Calu3 (cell line): Measurements from ENCODE around the gene OSBP2. TPM values are rescaled to one million over a fixed set of nuclear protein-coding genes. Genes with fewer than 3 reads are reported as not detected.

ENCODE experiments used
- Bru-seq: library from RNA; stranded (reverse); fragments of 400-500 nt; gene quantifications from one replicate; lab custom pipeline; 2021; lab: Mats Ljungman, UMichigan
- BruChase-seq, 2 experiments: library from RNA; stranded (reverse); fragments of 400-500 nt; gene quantifications; one replicate each; lab custom pipeline; 2021; lab: Mats Ljungman, UMichigan
- BruUV-seq: library from RNA; stranded (reverse); fragments of 400-500 nt; replicated peaks from 2 replicates; lab custom pipeline; 2021; lab: Mats Ljungman, UMichigan
- CTCF ChIA-PET: fragments of 300-600 bp; sonication (Branson Sonifier 250); formaldehyde crosslinking; loops from one replicate; lab custom pipeline; 2022; ENCODE audit warnings: antibody characterized with exemption; lab: Charles Lee
- DNase-seq: peaks from one replicate; pipeline ENCODE4 v3.0.0; 2022
- H3K27ac Mint-ChIP-seq: one replicate; pipeline ENCODE4 v1.8.0; 2022; ENCODE audit warnings: mixed read lengths; ENCODE audit not compliant: unreplicated experiment
- H3K27me3 Mint-ChIP-seq: one replicate; pipeline ENCODE4 v1.8.0; 2022; ENCODE audit warnings: mixed read lengths; ENCODE audit not compliant: unreplicated experiment
- H3K36me3 Mint-ChIP-seq: one replicate; pipeline ENCODE4 v1.8.0; 2022; ENCODE audit warnings: mild to moderate bottlenecking, moderate library complexity, mixed read lengths; ENCODE audit not compliant: insufficient read depth, unreplicated experiment
- H3K4me1 Mint-ChIP-seq: one replicate; pipeline ENCODE4 v1.8.0; 2022; ENCODE audit warnings: mild to moderate bottlenecking, low read depth, mixed read lengths; ENCODE audit not compliant: unreplicated experiment
- H3K4me3 Mint-ChIP-seq: one replicate; pipeline ENCODE4 v1.8.0; 2022; ENCODE audit warnings: mild to moderate bottlenecking, low read depth, moderate library complexity, mixed read lengths; ENCODE audit not compliant: unreplicated experiment
- H3K9me3 Mint-ChIP-seq: one replicate; pipeline ENCODE4 v1.8.0; 2022; ENCODE audit warnings: low read depth, mixed read lengths; ENCODE audit not compliant: unreplicated experiment
- CTCF ChIP-seq: fragments of 200-600 bp; IDR thresholded peaks from one replicate; pipeline ENCODE4 v1.8.0; 2022; ENCODE audit warnings: antibody characterized with exemption; ENCODE audit not compliant: unreplicated experiment
- intact Hi-C: fragments of 100-400 bp; cut with micrococcal nuclease; formaldehyde crosslinking; loops from one replicate; pipeline ENCODE4 v1.10.0; 2022; ENCODE audit not compliant: unreplicated experiment
- long read RNA-seq: library from polyadenylated mRNA; stranded (forward); transcript quantifications from one replicate; pipeline ENCODE4 v2.0.0, GENCODE V29; 2022
- total RNA-seq: library from RNA; stranded (reverse); gene quantifications from 2 replicates; pipeline ENCODE4 v1.2.3, GENCODE V29; 2022

The OSBP2 gene
- total RNA-seq (5.2 and 7.9 TPM in 2 replicates), Bru-seq, nascent RNA (percentile 42 among the genes with signal in this experiment), BruChase-seq, experiment 1, labeled RNA remaining after a 6-hour chase (percentile 42 among the genes with signal in this experiment), BruChase-seq, experiment 2, labeled RNA remaining after a 2-hour chase (percentile 38 among the genes with signal in this experiment)
- long read RNA-seq, partial matches to known transcripts: 1 of 3 reads
- long read RNA-seq, other reads (novel, unspliced or antisense): 2 of 3 reads

- H3K27me3 Mint-ChIP-seq: no peaks in the 10 kb centered on the region
- BruUV-seq: no TSS peak
- H3K9me3 Mint-ChIP-seq: no peaks in the 10 kb centered on the region
- CTCF ChIA-PET: interaction anchor here (0.9 kb wide), 1 partner anchor 60 kb away, joined by 3 read pairs; no protein-coding TSS in a partner anchor
- peak within 1 kb of the TSS; percentile 46 for H3K27ac Mint-ChIP-seq
- H3K4me3 Mint-ChIP-seq: peak within 1 kb of the TSS; percentile 80
- peaks cover 20% of the 10 kb centered on the region for H3K36me3 Mint-ChIP-seq
- TF ChIP-seq CTCF: no peak
- intact Hi-C loops: loop anchor here (2.0 kb wide), 1 partner anchor 60 kb away; no protein-coding TSS in a partner anchor
- H3K4me1 Mint-ChIP-seq: no peaks in the 10 kb centered on the region
- DNase-seq: peak; percentile 62
Measured at GRCh38 chr22:30694640-30695350, at the start of gene OSBP2. OSBP2 (plus strand) TSS chr22:30694874; CDS start chr22:30694910, 36 bp downstream.

- Mint-ChIP-seq H3K27me3 (no peaks in the 10 kb centered on the region), H3K9me3 (no peaks in the 10 kb centered on the region), H3K4me3 (no peak overlapping the region), H3K4me1 (peaks cover 6% of the 10 kb centered on the region), H3K36me3 (no peaks in the 10 kb centered on the region), H3K27ac (no peak overlapping the region)
- intact Hi-C loops: no loop called here
- no peak for DNase-seq
- no TSS peak for BruUV-seq
- CTCF ChIA-PET: no interaction called here
- TF ChIP-seq CTCF: no peak
Measured at GRCh38 chr22:30646518-30647160, 48.0 kb upstream of the OSBP2 start.

- Mint-ChIP-seq H3K9me3 (no peaks in the 10 kb centered on the region), H3K27me3 (no peaks in the 10 kb centered on the region), H3K4me3 (no peak overlapping the region), H3K27ac (no peak overlapping the region), H3K4me1 (peaks cover 6% of the 10 kb centered on the region), H3K36me3 (no peaks in the 10 kb centered on the region)
- intact Hi-C loops: no loop called here
- no peak for DNase-seq
- no peak for TF ChIP-seq CTCF
- no TSS peak for BruUV-seq
- CTCF ChIA-PET: interaction anchor here (1.9 kb wide), 1 partner anchor 13 kb away, joined by 5 read pairs; no protein-coding TSS in a partner anchor
Measured at GRCh38 chr22:30647536-30647935, 47.1 kb upstream of the OSBP2 start.

- no peak for DNase-seq
- CTCF ChIA-PET: interaction anchor here (0.6 to 1.9 kb wide), 4 partner anchors 14 to 107 kb away, joined by 3 to 5 read pairs (median 4); partner anchors contain the start of gene DUSP18
- no peak for TF ChIP-seq CTCF
- H3K9me3 Mint-ChIP-seq: no peaks in the 10 kb centered on the region
- intact Hi-C loops: no loop called here
- no peak overlapping the region for H3K4me3 Mint-ChIP-seq
- BruUV-seq: no TSS peak
- peaks cover 6% of the 10 kb centered on the region for H3K4me1 Mint-ChIP-seq
- no peaks in the 10 kb centered on the region for H3K27me3 Mint-ChIP-seq
- peak overlapping the region; percentile 66 for H3K27ac Mint-ChIP-seq
- H3K36me3 Mint-ChIP-seq: no peaks in the 10 kb centered on the region
Measured at GRCh38 chr22:30648825-30649224, 45.8 kb upstream of the OSBP2 start.
